Peyer's patch (tissue), 4 donors: ENCODE measurements around the gene IQGAP2. TPM values are rescaled to one million over a fixed set of nuclear protein-coding genes. Genes with fewer than 3 reads are reported as not detected.

ENCODE experiments used
- DNase-seq, 3 donors: peaks; one replicate each; pipeline ENCODE4 v3.0.0-alpha.2; 2017 to 2019
- H3K27ac ChIP-seq, 4 donors: fragments of 200-600 bp; sonication (generic); one replicate each; pipeline ENCODE4 v1.5.1; 2016 to 2019
- H3K27me3 ChIP-seq, 2 donors: fragments of 200-600 bp; sonication (generic); one replicate each; pipeline ENCODE4 v1.5.1; 2019
- H3K36me3 ChIP-seq, 3 donors: fragments of 200-600 bp; sonication (generic); one replicate each; pipeline ENCODE4 v1.5.1; 2016 to 2019
- H3K4me1 ChIP-seq, 4 donors: fragments of 200-600 bp; sonication (generic); one replicate each; pipeline ENCODE4 v1.5.1; 2016 to 2019
- H3K4me3 ChIP-seq, 4 donors: fragments of 200-600 bp; sonication (generic); 1 replicate in 3 of 4; 2 replicates in 1 of 4; pipeline ENCODE4 v1.5.1; 2016 to 2019; ENCODE audit warnings: mild to moderate bottlenecking in 1 of 4
- H3K9me3 ChIP-seq, 4 donors: fragments of 200-600 bp; sonication (generic); one replicate each; pipeline ENCODE4 v1.5.1; 2016 to 2019; ENCODE audit warnings: mild to moderate bottlenecking in 1 of 4
- CTCF ChIP-seq, 6 experiments: fragments of 450-650 bp in 4 of 6; fragments of 200-600 bp in 2 of 6; sonication (generic) in 1 of 6; IDR thresholded peaks; one replicate each; pipeline ENCODE4 v1.5.1; 2017 to 2019; ENCODE audit warnings: antibody characterized with exemption in 6 of 6, mild to moderate bottlenecking in 3 of 6, moderate library complexity in 1 of 6
- POLR2A ChIP-seq, 2 donors: fragments of 450-650 bp; IDR thresholded peaks; one replicate each; pipeline ENCODE4 v1.5.1; 2017; ENCODE audit warnings: antibody characterized with exemption in 2 of 2, mild to moderate bottlenecking in 2 of 2, moderate library complexity in 2 of 2
- total RNA-seq, 4 donors: library from RNA; depleted of rRNA; stranded (reverse); fragments of >200 nt; gene quantifications; one replicate each; pipeline ENCODE4 v1.1.0, GENCODE V29; 2016

The IQGAP2 gene
- total RNA-seq, 4 donors from 2014 or later: 58.6 to 110 (median 84.7) TPM

- no peak for DNase-seq
- Histone ChIP-seq H3K4me1 (peaks cover 0 to 27% (median 3%) of the 10 kb centered on the region in 4 donors), H3K27me3 (no peaks in the 10 kb centered on the region), H3K9me3 (no peaks in the 10 kb centered on the region), H3K4me3 (no peak overlapping the region), H3K27ac (no peak overlapping the region), H3K36me3 (no peaks in the 10 kb centered on the region)
- TF ChIP-seq POLR2A (IDR thresholded peaks at IDR 0.05): no peak
- peak in 5 of 6 experiments; percentile 28 to 53 (median 42) for TF ChIP-seq CTCF (IDR thresholded peaks at IDR 0.05)
Observed at GRCh38 chr5:76583163-76584047, 180.3 kb downstream of the IQGAP2 start.

- peaks cover 0 to 13% (median 0%) of the 10 kb centered on the region in 3 donors for H3K36me3 ChIP-seq
- no peak for DNase-seq
- H3K27me3 ChIP-seq: no peaks in the 10 kb centered on the region
- H3K27ac ChIP-seq: no peak overlapping the region
- H3K9me3 ChIP-seq: no peaks in the 10 kb centered on the region
- no peak overlapping the region for H3K4me3 ChIP-seq
- H3K4me1 ChIP-seq: peaks cover 0 to 24% (median 3%) of the 10 kb centered on the region in 4 donors
- TF ChIP-seq CTCF (IDR thresholded peaks at IDR 0.05) (no peak), POLR2A (IDR thresholded peaks at IDR 0.05) (no peak)
Observed at GRCh38 chr5:76585783-76586217, 182.7 kb downstream of the IQGAP2 start.

GRCh38 chr5:76586531-76586930 lies 183.4 kb downstream of the IQGAP2 start:
- Histone ChIP-seq H3K4me1 (peaks cover 0 to 19% (median 0%) of the 10 kb centered on the region in 4 donors), H3K4me3 (no peak overlapping the region), H3K27ac (no peak overlapping the region), H3K9me3 (no peaks in the 10 kb centered on the region), H3K36me3 (peaks cover 0 to 18% (median 0%) of the 10 kb centered on the region in 3 donors), H3K27me3 (no peaks in the 10 kb centered on the region)
- no peak for DNase-seq
- no peak for TF ChIP-seq POLR2A (IDR thresholded peaks at IDR 0.05)
- TF ChIP-seq CTCF (IDR thresholded peaks at IDR 0.05): no peak

GRCh38 chr5:76590027-76590426 lies 186.9 kb downstream of the IQGAP2 start:
- peaks cover 0 to 29% (median 0%) of the 10 kb centered on the region in 3 donors for H3K36me3 ChIP-seq
- DNase-seq: no peak
- no peak overlapping the region for H3K4me3 ChIP-seq
- no peaks in the 10 kb centered on the region for H3K9me3 ChIP-seq
- peaks cover 0 to 4% (median 0%) of the 10 kb centered on the region in 4 donors for H3K4me1 ChIP-seq
- no peak overlapping the region for H3K27ac ChIP-seq
- no peak for TF ChIP-seq CTCF (IDR thresholded peaks at IDR 0.05)
- no peak for TF ChIP-seq POLR2A (IDR thresholded peaks at IDR 0.05)
- no peaks in the 10 kb centered on the region for H3K27me3 ChIP-seq

GRCh38 chr5:76591366-76591765 lies 188.3 kb downstream of the IQGAP2 start:
- H3K9me3 ChIP-seq: no peaks in the 10 kb centered on the region
- no peak for DNase-seq
- no peak for TF ChIP-seq CTCF (IDR thresholded peaks at IDR 0.05)
- no peak for TF ChIP-seq POLR2A (IDR thresholded peaks at IDR 0.05)
- no peak overlapping the region for H3K27ac ChIP-seq
- H3K36me3 ChIP-seq: peaks cover 0 to 29% (median 0%) of the 10 kb centered on the region in 3 donors
- no peaks in the 10 kb centered on the region for H3K4me1 ChIP-seq
- no peak overlapping the region for H3K4me3 ChIP-seq
- no peaks in the 10 kb centered on the region for H3K27me3 ChIP-seq
